Amygdala (tissue), 56 donors: Measurements from ENCODE around the gene CDC25C.

Experiments
- DNase-seq, 56 donors: peaks; one replicate each; lab custom pipeline; 2025; lab: John Stamatoyannopoulos, UW

The CDC25C gene

GRCh38 chr5:138240650-138241385, 90.8 kb downstream of the CDC25C start:
- DNase-seq, result no peak

GRCh38 chr5:138238034-138238433, 93.6 kb downstream of the CDC25C start:
- DNase-seq, result no peak
